ENCODE results near the gene KRTAP13-4.

Gene KRTAP13-4

GRCh38 chr21:30439975-30440374, 10.0 kb downstream of the KRTAP13-4 start, which contains the start of gene KRTAP15-1:
TSS of gene KRTAP15-1 (plus strand) at chr21:30440275. CDS start at chr21:30440328, 53 bp downstream.
- no peaks in the 10 kb centered on the region for H3K4me1 ChIP-seq (ENCODE audit: control insufficient read depth, insufficient read depth, low read length)
- no peak within 1 kb of the TSS for H3K27ac ChIP-seq (ENCODE audit: low read length)
- H3K36me3 ChIP-seq (ENCODE audit: control insufficient read depth in 2 of 2, insufficient read depth in 2 of 2, low read length in 2 of 2) = no peaks in the 10 kb centered on the region
- H3K9me3 ChIP-seq (ENCODE audit: control insufficient read depth in 2 of 2, low read length in 2 of 2) = no peaks in the 10 kb centered on the region
- H3K9ac ChIP-seq (ENCODE audit: low read length in 2 of 2) = no peak within 1 kb of the TSS
- H3K27me3 ChIP-seq (ENCODE audit: control insufficient read depth in 1 of 2, insufficient read depth in 2 of 2, low read length in 2 of 2) = no peaks in the 10 kb centered on the region
- no peak within 1 kb of the TSS for H3K4me3 ChIP-seq (ENCODE audit: low read length in 2 of 2)

GRCh38 chr21:30443226-30443625, 13.2 kb downstream of the KRTAP13-4 start:
- H3K4me1 ChIP-seq (ENCODE audit: control insufficient read depth, insufficient read depth, low read length) = no peaks in the 10 kb centered on the region
- H3K4me3 ChIP-seq (ENCODE audit: low read length in 2 of 2) = no peak overlapping the region
- no peaks in the 10 kb centered on the region for H3K27me3 ChIP-seq (ENCODE audit: control insufficient read depth in 1 of 2, insufficient read depth in 2 of 2, low read length in 2 of 2)
- no peak overlapping the region for H3K9ac ChIP-seq (ENCODE audit: low read length in 2 of 2)
- H3K27ac ChIP-seq (ENCODE audit: low read length) = no peak overlapping the region
- H3K36me3 ChIP-seq (ENCODE audit: control insufficient read depth in 2 of 2, insufficient read depth in 2 of 2, low read length in 2 of 2) = no peaks in the 10 kb centered on the region
- no peaks in the 10 kb centered on the region for H3K9me3 ChIP-seq (ENCODE audit: control insufficient read depth in 2 of 2, low read length in 2 of 2)

GRCh38 chr21:30444204-30444603, 14.2 kb downstream of the KRTAP13-4 start:
- Histone ChIP-seq H3K4me3 (ENCODE audit: low read length in 2 of 2) (no peak overlapping the region), H3K27me3 (ENCODE audit: control insufficient read depth in 1 of 2, insufficient read depth in 2 of 2, low read length in 2 of 2) (no peaks in the 10 kb centered on the region), H3K9ac (ENCODE audit: low read length in 2 of 2) (no peak overlapping the region), H3K27ac (ENCODE audit: low read length) (no peak overlapping the region), H3K4me1 (ENCODE audit: control insufficient read depth, insufficient read depth, low read length) (no peaks in the 10 kb centered on the region), H3K36me3 (ENCODE audit: control insufficient read depth in 2 of 2, insufficient read depth in 2 of 2, low read length in 2 of 2) (no peaks in the 10 kb centered on the region), H3K9me3 (ENCODE audit: control insufficient read depth in 2 of 2, low read length in 2 of 2) (no peaks in the 10 kb centered on the region)

DNA sequence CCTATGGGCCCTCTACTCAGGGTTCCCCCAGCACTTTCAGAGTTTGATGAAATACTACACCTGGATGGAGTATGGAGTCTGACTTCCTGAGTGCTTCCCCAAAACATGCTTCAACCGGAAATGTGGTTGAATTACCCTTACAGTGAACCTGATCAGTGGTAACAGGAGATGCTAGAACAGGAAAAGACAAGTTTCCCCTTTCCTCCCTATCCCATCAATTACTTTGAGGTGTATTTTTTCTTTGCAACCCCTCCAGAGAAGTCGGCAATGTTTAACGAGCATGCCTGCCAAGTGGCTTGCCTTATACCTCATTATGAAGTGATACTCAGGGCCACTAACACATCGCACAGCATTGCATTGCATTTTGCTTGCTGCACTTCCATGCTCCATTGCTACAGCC, 17.0 kb downstream of the KRTAP13-4 start:
- Histone ChIP-seq H3K9me3 (ENCODE audit: control insufficient read depth in 2 of 2, low read length in 2 of 2) (no peaks in the 10 kb centered on the region), H3K4me3 (ENCODE audit: low read length in 2 of 2) (no peak overlapping the region), H3K4me1 (ENCODE audit: control insufficient read depth, insufficient read depth, low read length) (no peaks in the 10 kb centered on the region), H3K27me3 (ENCODE audit: control insufficient read depth in 1 of 2, insufficient read depth in 2 of 2, low read length in 2 of 2) (no peaks in the 10 kb centered on the region), H3K27ac (ENCODE audit: low read length) (no peak overlapping the region), H3K9ac (ENCODE audit: low read length in 2 of 2) (no peak overlapping the region), H3K36me3 (ENCODE audit: control insufficient read depth in 2 of 2, insufficient read depth in 2 of 2, low read length in 2 of 2) (no peaks in the 10 kb centered on the region)

- no peak overlapping the region for H3K9ac ChIP-seq (ENCODE audit: low read length in 2 of 2)
- H3K9me3 ChIP-seq (ENCODE audit: control insufficient read depth in 2 of 2, low read length in 2 of 2) = no peaks in the 10 kb centered on the region
- no peaks in the 10 kb centered on the region for H3K4me1 ChIP-seq (ENCODE audit: control insufficient read depth, insufficient read depth, low read length)
- H3K4me3 ChIP-seq (ENCODE audit: low read length in 2 of 2) = no peak overlapping the region
- no peak overlapping the region for H3K27ac ChIP-seq (ENCODE audit: low read length)
- no peaks in the 10 kb centered on the region for H3K36me3 ChIP-seq (ENCODE audit: control insufficient read depth in 2 of 2, insufficient read depth in 2 of 2, low read length in 2 of 2)
- no peaks in the 10 kb centered on the region for H3K27me3 ChIP-seq (ENCODE audit: control insufficient read depth in 1 of 2, insufficient read depth in 2 of 2, low read length in 2 of 2)
These were observed 18.5 kb downstream of the KRTAP13-4 start for GRCh38 chr21:30448514-30448913.

DNA sequence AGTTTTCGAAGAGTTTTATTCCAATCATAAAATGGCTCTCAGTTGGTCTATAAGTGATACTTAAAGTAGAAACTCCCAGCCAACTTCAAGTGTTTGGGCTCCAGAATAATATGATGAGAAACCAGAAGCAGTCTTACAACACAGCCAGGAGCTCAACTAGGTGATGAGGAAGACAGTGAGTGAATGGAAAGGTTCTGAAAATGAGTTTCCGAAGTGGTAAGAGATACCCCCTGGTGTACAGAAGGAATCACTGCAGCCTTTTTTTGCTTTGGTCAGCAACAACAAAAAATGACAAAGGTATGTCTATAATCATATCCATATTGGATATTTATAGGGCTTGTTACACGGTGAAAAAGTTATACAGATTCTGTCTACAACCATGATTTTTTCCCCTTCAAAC, 33.7 kb downstream of the KRTAP13-4 start:
- Histone ChIP-seq H3K36me3 (ENCODE audit: control insufficient read depth in 2 of 2, insufficient read depth in 2 of 2, low read length in 2 of 2) (no peaks in the 10 kb centered on the region), H3K27ac (ENCODE audit: low read length) (no peak overlapping the region), H3K27me3 (ENCODE audit: control insufficient read depth in 1 of 2, insufficient read depth in 2 of 2, low read length in 2 of 2) (no peaks in the 10 kb centered on the region), H3K4me1 (ENCODE audit: control insufficient read depth, insufficient read depth, low read length) (no peaks in the 10 kb centered on the region), H3K9ac (ENCODE audit: low read length in 2 of 2) (no peak overlapping the region), H3K4me3 (ENCODE audit: low read length in 2 of 2) (no peak overlapping the region), H3K9me3 (ENCODE audit: control insufficient read depth in 2 of 2, low read length in 2 of 2) (no peaks in the 10 kb centered on the region)

GRCh38 chr21:30468900-30469714, 39.1 kb downstream of the KRTAP13-4 start:
- H3K9me3 ChIP-seq (ENCODE audit: control insufficient read depth in 2 of 2, low read length in 2 of 2) = no peaks in the 10 kb centered on the region
- H3K4me1 ChIP-seq (ENCODE audit: control insufficient read depth, insufficient read depth, low read length) = no peaks in the 10 kb centered on the region
- H3K36me3 ChIP-seq (ENCODE audit: control insufficient read depth in 2 of 2, insufficient read depth in 2 of 2, low read length in 2 of 2) = no peaks in the 10 kb centered on the region
- H3K4me3 ChIP-seq (ENCODE audit: low read length in 2 of 2) = no peak overlapping the region
- no peak overlapping the region for H3K9ac ChIP-seq (ENCODE audit: low read length in 2 of 2)
- H3K27me3 ChIP-seq (ENCODE audit: control insufficient read depth in 1 of 2, insufficient read depth in 2 of 2, low read length in 2 of 2) = no peaks in the 10 kb centered on the region
- no peak overlapping the region for H3K27ac ChIP-seq (ENCODE audit: low read length)

DNA sequence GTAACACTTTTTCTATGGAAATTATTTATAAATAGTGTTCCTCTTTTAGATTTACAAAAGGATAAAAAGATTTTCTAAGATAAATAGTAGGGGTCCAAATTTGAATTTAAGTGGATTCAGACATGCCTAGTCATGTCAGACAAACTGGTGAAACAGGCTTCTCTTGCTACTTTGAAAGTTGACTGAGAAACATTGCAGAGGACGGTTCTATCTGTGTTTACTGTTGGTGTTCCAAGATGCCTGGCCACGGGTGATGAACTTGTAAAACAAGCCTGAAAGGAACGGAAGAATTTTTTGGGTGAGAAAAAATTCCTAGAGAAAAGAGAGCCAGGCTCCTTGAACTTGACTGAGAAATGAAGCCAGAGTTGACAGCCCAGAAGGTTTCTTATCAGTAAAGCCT, 48.0 kb downstream of the KRTAP13-4 start:
- no peaks in the 10 kb centered on the region for H3K36me3 ChIP-seq (ENCODE audit: control insufficient read depth in 2 of 2, insufficient read depth in 2 of 2, low read length in 2 of 2)
- no peak overlapping the region for H3K27ac ChIP-seq (ENCODE audit: low read length)
- H3K9me3 ChIP-seq (ENCODE audit: control insufficient read depth in 2 of 2, low read length in 2 of 2) = no peaks in the 10 kb centered on the region

GRCh38 chr21:30479259-30479658, 49.2 kb downstream of the KRTAP13-4 start:
- H3K9me3 ChIP-seq (ENCODE audit: control insufficient read depth in 2 of 2, low read length in 2 of 2) = no peaks in the 10 kb centered on the region
- no peaks in the 10 kb centered on the region for H3K4me1 ChIP-seq (ENCODE audit: control insufficient read depth, insufficient read depth, low read length)
- H3K36me3 ChIP-seq (ENCODE audit: control insufficient read depth in 2 of 2, insufficient read depth in 2 of 2, low read length in 2 of 2) = no peaks in the 10 kb centered on the region
- no peak overlapping the region for H3K4me3 ChIP-seq (ENCODE audit: low read length in 2 of 2)
- H3K9ac ChIP-seq (ENCODE audit: low read length in 2 of 2) = no peak overlapping the region
- H3K27me3 ChIP-seq (ENCODE audit: control insufficient read depth in 1 of 2, insufficient read depth in 2 of 2, low read length in 2 of 2) = no peaks in the 10 kb centered on the region
- H3K27ac ChIP-seq (ENCODE audit: low read length) = no peak overlapping the region

More for the DNA sequence above, 48.0 kb downstream of the KRTAP13-4 start:
- H3K4me3 ChIP-seq (ENCODE audit: low read length in 2 of 2) = no peak overlapping the region
- H3K4me1 ChIP-seq (ENCODE audit: control insufficient read depth, insufficient read depth, low read length) = no peaks in the 10 kb centered on the region
- no peak overlapping the region for H3K9ac ChIP-seq (ENCODE audit: low read length in 2 of 2)
- H3K27me3 ChIP-seq (ENCODE audit: control insufficient read depth in 1 of 2, insufficient read depth in 2 of 2, low read length in 2 of 2) = no peaks in the 10 kb centered on the region

GRCh38 chr21:30480145-30480544, 50.1 kb downstream of the KRTAP13-4 start, which contains the start of gene KRTAP19-1:
TSS of gene KRTAP19-1 (minus strand) at chr21:30480367. CDS start at chr21:30480317, 50 bp downstream.
- Histone ChIP-seq H3K4me1 (ENCODE audit: control insufficient read depth, insufficient read depth, low read length) (no peaks in the 10 kb centered on the region), H3K9me3 (ENCODE audit: control insufficient read depth in 2 of 2, low read length in 2 of 2) (no peaks in the 10 kb centered on the region), H3K27ac (ENCODE audit: low read length) (no peak within 1 kb of the TSS), H3K36me3 (ENCODE audit: control insufficient read depth in 2 of 2, insufficient read depth in 2 of 2, low read length in 2 of 2) (no peaks in the 10 kb centered on the region), H3K4me3 (ENCODE audit: low read length in 2 of 2) (no peak within 1 kb of the TSS), H3K27me3 (ENCODE audit: control insufficient read depth in 1 of 2, insufficient read depth in 2 of 2, low read length in 2 of 2) (no peaks in the 10 kb centered on the region), H3K9ac (ENCODE audit: low read length in 2 of 2) (no peak within 1 kb of the TSS)
